Cardiac fibroblast (primary cell): ENCODE measurements around the gene AACS.

Experiments used
- DNase-seq, 2 donors: peaks; one replicate each; pipeline versions ENCODE4 v3.0.0 to v3.0.0-alpha.2; 2010; ENCODE audit warnings: low read depth in 2 of 2
- H3K4me3 ChIP-seq, 2 donors: replicated peaks in 1 of 2; 1 replicate in 1 of 2; 2 replicates in 1 of 2; pipeline ENCODE4 v1.5.1; 2011; ENCODE audit warnings: low read depth in 2 of 2, low read length in 2 of 2, mild to moderate bottlenecking in 2 of 2, moderate library complexity in 1 of 2
- CTCF ChIP-seq: IDR thresholded peaks from one replicate; pipeline ENCODE4 v1.5.1; 2011; ENCODE audit warnings: low read depth, mild to moderate bottlenecking, low read length, inconsistent platforms

The AACS gene

GRCh38 chr12:125065021-125065918 lies at the start of gene AACS:
TSS of gene AACS (plus strand) at chr12:125065435. CDS start at chr12:125065585, 150 bp downstream.
- peak within 1 kb of the TSS; percentile 79 to 82 for H3K4me3 ChIP-seq
- peak; percentile 74 to 79 for DNase-seq
- no peak for TF ChIP-seq CTCF

- TF ChIP-seq CTCF, result no peak
- DNase-seq, result no peak
- no peak overlapping the region for H3K4me3 ChIP-seq
Observed at GRCh38 chr12:125015680-125016310, 49.4 kb upstream of the AACS start.

- no peak for DNase-seq
- H3K4me3 ChIP-seq, result no peak overlapping the region
- TF ChIP-seq CTCF, result no peak
Observed at GRCh38 chr12:125017801-125018200, 47.4 kb upstream of the AACS start.

GRCh38 chr12:125018356-125018755 lies 46.9 kb upstream of the AACS start:
- no peak overlapping the region for H3K4me3 ChIP-seq
- DNase-seq, result no peak
- no peak for TF ChIP-seq CTCF

- TF ChIP-seq CTCF, result no peak
- DNase-seq, result no peak
- H3K4me3 ChIP-seq, result no peak overlapping the region
Observed at GRCh38 chr12:125021096-125021495, 44.1 kb upstream of the AACS start.

GRCh38 chr12:125021771-125022170 lies 43.5 kb upstream of the AACS start:
- H3K4me3 ChIP-seq, result no peak overlapping the region
- DNase-seq, result no peak
- TF ChIP-seq CTCF, result no peak
